Esophagus (tissue), 2 donors: ENCODE measurements around the gene UQCC3. TPM values are rescaled to one million over a fixed set of nuclear protein-coding genes. Genes with fewer than 3 reads are reported as not detected.
A peak's percentile ranks its signal among the peaks of the same experiment; 100 is the strongest.

Experiments
- H3K27ac ChIP-seq, 2 donors: one replicate each; pipeline ENCODE4 v1.5.1; 2013; ENCODE audit warnings: low read depth in 2 of 2, mild to moderate bottlenecking in 2 of 2, inconsistent platforms in 1 of 2, low read length in 1 of 2, moderate library complexity in 1 of 2
- H3K27me3 ChIP-seq, 2 donors: one replicate each; pipeline ENCODE4 v1.6.1; 2013; ENCODE audit warnings: low read length in 2 of 2, control low read depth in 1 of 2, mild to moderate bottlenecking in 1 of 2; ENCODE audit not compliant: insufficient read depth in 2 of 2, control insufficient read depth in 1 of 2
- H3K36me3 ChIP-seq, 2 donors: one replicate each; pipeline ENCODE4 v1.6.1; 2013; ENCODE audit warnings: low read length in 1 of 2; ENCODE audit not compliant: control insufficient read depth in 2 of 2, insufficient read depth in 2 of 2
- H3K4me1 ChIP-seq, 2 donors: one replicate each; pipeline ENCODE4 v1.6.1; 2013; ENCODE audit warnings: low read length in 1 of 2; ENCODE audit not compliant: control insufficient read depth in 2 of 2, insufficient read depth in 2 of 2
- H3K4me3 ChIP-seq, 2 donors: one replicate each; pipeline ENCODE4 v1.5.1; 2013; ENCODE audit warnings: low read length in 2 of 2, mild to moderate bottlenecking in 2 of 2, low read depth in 1 of 2, moderate library complexity in 1 of 2
- H3K9me3 ChIP-seq, 2 donors: one replicate each; pipeline ENCODE4 v1.6.1; 2013; ENCODE audit warnings: mild to moderate bottlenecking in 2 of 2, low read depth in 1 of 2, low read length in 1 of 2, moderate library complexity in 1 of 2; ENCODE audit not compliant: control insufficient read depth in 2 of 2, insufficient read depth in 1 of 2
- WGBS, 2 donors: extraction: QIAGEN DNeasy Blood & Tissue Kit; methylation state at CpG; one replicate each; pipeline ENCODE4 v1.1.7; 2013; 5-methylcytosine and 5-hydroxymethylcytosine counted together
- polyA plus RNA-seq, 2 donors: library from polyadenylated mRNA; stranded (reverse); fragments of 200-250 nt; gene quantifications; one replicate each; pipeline ENCODE4 v1.2.3, GENCODE V29; 2013
- donor health status: healthy with polysubstance abuse.
- donor health status: Bipolar disorder and iron deficiency.

UQCC3 gene
- polyA plus RNA-seq, 2 donors = 16.5 to 23.2 TPM

GRCh38 chr11:62708793-62709192 lies 37.3 kb downstream of the UQCC3 start:
- Histone ChIP-seq H3K27me3 (no peaks in the 10 kb centered on the region), H3K27ac (peak overlapping the region; percentile 97 to 98), H3K36me3 (peaks cover 5 to 8% of the 10 kb centered on the region in 2 donors), H3K9me3 (no peaks in the 10 kb centered on the region), H3K4me3 (peak overlapping the region; percentile 43 to 58), H3K4me1 (peaks cover 3 to 14% of the 10 kb centered on the region in 2 donors)
- WGBS, 2 donors = 1 to 2% methylated on average over 7 of the region's 7 CpGs

GRCh38 chr11:62709247-62710000 lies 38.0 kb downstream of the UQCC3 start:
- Histone ChIP-seq H3K27ac (peak overlapping the region; percentile 97 to 98), H3K27me3 (no peaks in the 10 kb centered on the region), H3K4me3 (peak overlapping the region; percentile 43 to 58), H3K36me3 (peaks cover 5 to 10% of the 10 kb centered on the region in 2 donors), H3K4me1 (peaks cover 3 to 14% of the 10 kb centered on the region in 2 donors), H3K9me3 (no peaks in the 10 kb centered on the region)
- 1 to 2% methylated on average over 47 of the region's 47 CpGs for WGBS, 2 donors

- WGBS, 2 donors = 55 to 59% methylated on average over 7 of the region's 7 CpGs
- peaks cover 5 to 14% of the 10 kb centered on the region in 2 donors for H3K36me3 ChIP-seq
- peak overlapping the region; percentile 43 to 58 for H3K4me3 ChIP-seq
Measured at GRCh38 chr11:62710001-62710345, 38.5 kb downstream of the UQCC3 start.

DNA sequence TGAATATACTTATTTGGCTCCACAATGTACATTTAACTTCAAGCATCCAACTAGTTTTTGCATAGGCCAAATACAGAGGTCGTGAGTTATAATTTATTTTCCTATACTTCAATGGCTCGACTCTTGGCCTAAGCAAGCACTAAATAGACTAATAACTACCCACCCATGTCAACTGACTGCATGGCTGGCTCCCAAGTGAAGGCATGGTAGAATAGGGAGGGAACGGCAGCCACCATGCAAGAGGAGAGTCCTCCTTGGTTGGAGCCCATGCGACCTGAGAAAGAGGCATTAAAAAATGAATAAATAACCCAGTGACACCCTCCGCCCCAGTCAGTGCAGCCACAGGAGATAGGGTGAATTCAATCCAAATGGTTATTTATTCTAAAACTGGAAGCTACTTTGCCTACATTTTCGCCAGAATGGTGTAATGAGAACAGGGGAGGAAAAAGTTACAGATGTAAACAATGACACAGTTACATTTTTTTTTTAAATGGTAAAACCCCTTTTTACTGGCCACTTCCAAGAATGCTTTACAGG lies 40.9 kb downstream of the UQCC3 start:
- Histone ChIP-seq H3K4me1 (peaks cover 0 to 11% of the 10 kb centered on the region in 2 donors), H3K36me3 (peaks cover 9 to 27% of the 10 kb centered on the region in 2 donors), H3K27ac (no peak overlapping the region), H3K27me3 (no peaks in the 10 kb centered on the region), H3K9me3 (no peaks in the 10 kb centered on the region), H3K4me3 (no peak overlapping the region)
- WGBS, 2 donors = 66 to 78% methylated on average over 6 of the region's 6 CpGs

More at GRCh38 chr11:62710001-62710345, 38.5 kb downstream of the UQCC3 start:
- Histone ChIP-seq H3K27ac (peak overlapping the region; percentile 97 to 98), H3K9me3 (no peaks in the 10 kb centered on the region), H3K27me3 (no peaks in the 10 kb centered on the region), H3K4me1 (peaks cover 3 to 15% of the 10 kb centered on the region in 2 donors)

- Histone ChIP-seq H3K36me3 (peaks cover 11 to 31% of the 10 kb centered on the region in 2 donors), H3K4me1 (peaks cover 0 to 11% of the 10 kb centered on the region in 2 donors), H3K27ac (no peak overlapping the region), H3K4me3 (no peak overlapping the region), H3K9me3 (no peaks in the 10 kb centered on the region), H3K27me3 (no peaks in the 10 kb centered on the region)
- WGBS, 2 donors = 52 to 59% methylated on average over 3 of the region's 3 CpGs
Measured at GRCh38 chr11:62712861-62713260, 41.4 kb downstream of the UQCC3 start.

DNA sequence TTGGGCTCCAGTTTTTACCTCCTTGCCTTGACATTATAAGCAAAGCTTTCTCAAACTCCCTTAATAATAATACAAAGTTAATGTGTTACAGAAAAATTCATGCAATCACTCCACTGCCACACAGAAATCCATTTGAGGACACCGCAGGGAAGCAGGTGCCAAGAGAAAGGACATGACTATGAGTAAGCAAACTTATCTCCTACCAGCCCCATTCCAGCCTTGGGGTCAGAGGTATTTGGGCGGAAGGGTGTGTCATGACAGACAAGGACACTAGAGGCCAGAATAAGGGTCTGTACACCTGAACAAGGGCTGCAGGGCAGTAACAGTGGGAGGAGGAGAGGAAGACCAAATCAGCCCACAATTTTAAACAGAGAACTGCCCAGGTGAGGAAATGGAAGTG lies 41.9 kb downstream of the UQCC3 start:
- Histone ChIP-seq H3K27ac (no peak overlapping the region), H3K4me1 (peaks cover 0 to 11% of the 10 kb centered on the region in 2 donors), H3K9me3 (no peaks in the 10 kb centered on the region), H3K4me3 (no peak overlapping the region), H3K36me3 (peaks cover 11 to 31% of the 10 kb centered on the region in 2 donors), H3K27me3 (no peaks in the 10 kb centered on the region)
- 59 to 79% methylated on average over 2 of the region's 2 CpGs for WGBS, 2 donors

GRCh38 chr11:62715150-62716130 lies 44.0 kb downstream of the UQCC3 start:
- Histone ChIP-seq H3K4me1 (peaks cover 0 to 2% of the 10 kb centered on the region in 2 donors), H3K27ac (no peak overlapping the region), H3K9me3 (no peaks in the 10 kb centered on the region), H3K27me3 (no peaks in the 10 kb centered on the region), H3K36me3 (peaks cover 14 to 44% of the 10 kb centered on the region in 2 donors), H3K4me3 (no peak overlapping the region)
- WGBS, 2 donors = 88% methylated on average over 24 of the region's 24 CpGs

- Histone ChIP-seq H3K36me3 (peaks cover 14 to 43% of the 10 kb centered on the region in 2 donors), H3K4me1 (peaks cover 0 to 2% of the 10 kb centered on the region in 2 donors), H3K9me3 (no peaks in the 10 kb centered on the region), H3K4me3 (no peak overlapping the region), H3K27ac (no peak overlapping the region), H3K27me3 (no peaks in the 10 kb centered on the region)
- WGBS, 2 donors = 82 to 85% methylated on average over 5 of the region's 5 CpGs
Measured at GRCh38 chr11:62716206-62716605, 44.7 kb downstream of the UQCC3 start.

DNA sequence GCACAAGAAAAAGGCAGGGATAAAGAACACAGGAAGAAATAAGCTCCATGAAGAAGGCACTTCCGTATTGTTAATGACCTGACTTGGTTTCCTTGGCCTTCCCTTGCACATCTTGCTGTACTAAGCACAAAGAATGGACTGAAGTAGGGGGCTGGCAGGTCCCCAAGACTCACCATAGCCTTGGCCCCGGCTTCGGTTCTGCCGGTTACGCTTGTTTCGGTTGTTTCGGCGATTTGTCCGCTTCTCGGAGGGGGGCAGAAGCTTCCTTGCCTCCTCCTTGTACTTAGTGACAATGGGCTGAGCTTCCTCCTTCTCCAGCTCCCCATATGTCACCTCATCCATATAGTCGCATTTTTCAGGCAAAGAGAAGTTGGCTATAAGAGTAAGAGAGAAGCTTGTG lies 45.3 kb downstream of the UQCC3 start:
- H3K4me3 ChIP-seq = no peak overlapping the region
- WGBS, 2 donors = 60 to 79% methylated on average over 11 of the region's 11 CpGs
- H3K9me3 ChIP-seq = no peaks in the 10 kb centered on the region
- peak overlapping the region; percentile 12 to 47 for H3K27ac ChIP-seq
- H3K27me3 ChIP-seq = no peaks in the 10 kb centered on the region
- H3K36me3 ChIP-seq = peaks cover 17 to 45% of the 10 kb centered on the region in 2 donors
- peaks cover 0 to 2% of the 10 kb centered on the region in 2 donors for H3K4me1 ChIP-seq
